Epithelial cell of proximal tubule (primary cell): ENCODE data around the gene CCDC195. TPM values are rescaled to one million over a fixed set of nuclear protein-coding genes. Genes with fewer than 3 reads are reported as not detected.

Experiments used
- DNase-seq: peaks from one replicate; pipeline ENCODE4 v3.0.0-alpha.2; 2011; ENCODE audit warnings: low read depth
- H3K4me3 ChIP-seq: 2 replicates; pipeline ENCODE4 v1.5.1; 2011; ENCODE audit warnings: low read depth, mild to moderate bottlenecking, low read length
- total RNA-seq: library from RNA; depleted of rRNA; stranded (reverse); fragments of >200 nt; gene quantifications from 2 replicates; pipeline ENCODE4 v1.2.3, GENCODE V29; 2015
- TF ChIP-seq, protein P1 (sequence below): conservative IDR thresholded peaks from 2 replicates; pipeline ENCODE4 v1.5.1; 2012; ENCODE audit warnings: low read depth, mild to moderate bottlenecking, low read length

CCDC195 gene
- total RNA-seq, result not detected in 2 replicates

DNA sequence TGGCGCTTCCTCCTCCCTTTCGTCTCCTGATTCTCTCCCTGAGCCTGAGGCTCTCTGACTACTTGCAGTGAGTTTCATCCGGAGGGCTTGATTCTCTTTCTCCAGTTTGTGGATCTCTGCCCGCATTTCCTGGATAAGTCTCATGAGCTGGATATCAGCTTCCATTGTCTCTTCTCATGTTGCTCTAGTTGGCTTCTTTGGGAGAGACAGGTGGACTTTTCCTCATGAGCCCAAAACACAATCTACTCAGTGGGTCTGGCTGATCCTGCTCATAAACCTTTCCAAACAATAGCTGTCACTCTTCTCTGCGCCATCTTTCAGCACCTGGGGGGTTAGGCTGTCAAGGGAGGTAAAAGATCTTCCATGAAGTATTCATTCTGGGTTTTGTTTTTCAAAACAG, at the start of gene CCDC195:
TSS of gene CCDC195 (minus strand) at position 165 of the 400 bp plus-strand sequence. CDS start at position 165, 0 bp downstream.
- no peak for DNase-seq
- TF ChIP-seq, protein P1, sequence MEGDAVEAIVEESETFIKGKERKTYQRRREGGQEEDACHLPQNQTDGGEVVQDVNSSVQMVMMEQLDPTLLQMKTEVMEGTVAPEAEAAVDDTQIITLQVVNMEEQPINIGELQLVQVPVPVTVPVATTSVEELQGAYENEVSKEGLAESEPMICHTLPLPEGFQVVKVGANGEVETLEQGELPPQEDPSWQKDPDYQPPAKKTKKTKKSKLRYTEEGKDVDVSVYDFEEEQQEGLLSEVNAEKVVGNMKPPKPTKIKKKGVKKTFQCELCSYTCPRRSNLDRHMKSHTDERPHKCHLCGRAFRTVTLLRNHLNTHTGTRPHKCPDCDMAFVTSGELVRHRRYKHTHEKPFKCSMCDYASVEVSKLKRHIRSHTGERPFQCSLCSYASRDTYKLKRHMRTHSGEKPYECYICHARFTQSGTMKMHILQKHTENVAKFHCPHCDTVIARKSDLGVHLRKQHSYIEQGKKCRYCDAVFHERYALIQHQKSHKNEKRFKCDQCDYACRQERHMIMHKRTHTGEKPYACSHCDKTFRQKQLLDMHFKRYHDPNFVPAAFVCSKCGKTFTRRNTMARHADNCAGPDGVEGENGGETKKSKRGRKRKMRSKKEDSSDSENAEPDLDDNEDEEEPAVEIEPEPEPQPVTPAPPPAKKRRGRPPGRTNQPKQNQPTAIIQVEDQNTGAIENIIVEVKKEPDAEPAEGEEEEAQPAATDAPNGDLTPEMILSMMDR, result no peak
- no peak within 1 kb of the TSS for H3K4me3 ChIP-seq

DNA sequence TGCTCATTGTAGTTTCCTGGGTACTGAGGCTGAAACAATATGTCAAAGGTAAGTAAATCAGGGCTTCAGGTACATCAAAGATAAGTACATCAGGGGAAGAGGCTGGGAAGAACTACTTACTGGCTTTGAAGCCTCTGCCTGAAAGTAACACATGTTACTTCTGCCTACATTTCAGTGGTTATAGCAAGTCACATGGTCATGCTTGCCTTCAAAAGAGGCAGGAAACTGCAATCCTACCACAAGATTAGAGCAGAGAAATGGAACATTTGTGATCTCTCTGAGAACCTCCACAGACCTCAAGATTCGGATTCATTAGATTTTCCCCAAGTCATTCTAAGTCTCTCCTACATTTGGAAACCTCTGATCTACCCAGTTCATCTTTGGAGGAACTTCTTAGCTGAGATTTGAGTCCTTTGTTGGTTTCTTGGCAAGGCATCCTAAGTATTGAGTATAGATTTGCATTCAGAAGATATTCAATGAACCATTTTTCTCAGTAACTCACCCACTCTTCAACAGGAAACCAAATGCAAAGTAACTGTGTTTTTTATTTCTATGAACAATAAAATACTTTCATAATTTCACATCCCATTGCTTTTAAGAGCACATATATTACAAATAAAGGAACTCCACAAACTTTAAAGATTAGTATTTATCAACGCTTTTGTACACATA, 48.5 kb upstream of the CCDC195 start:
- H3K4me3 ChIP-seq, result no peak overlapping the region
- no peak for DNase-seq
- TF ChIP-seq, protein P1, result no peak

GRCh38 chr2:224757934-224758548, 41.9 kb upstream of the CCDC195 start:
- DNase-seq, result no peak
- no peak overlapping the region for H3K4me3 ChIP-seq
- TF ChIP-seq, protein P1, result no peak

GRCh38 chr2:224753743-224754540, 37.8 kb upstream of the CCDC195 start:
- TF ChIP-seq, protein P1, result no peak
- no peak for DNase-seq
- no peak overlapping the region for H3K4me3 ChIP-seq

- DNase-seq, result no peak
Observed at GRCh38 chr2:224751996-224752698, 36.0 kb upstream of the CCDC195 start.

DNA sequence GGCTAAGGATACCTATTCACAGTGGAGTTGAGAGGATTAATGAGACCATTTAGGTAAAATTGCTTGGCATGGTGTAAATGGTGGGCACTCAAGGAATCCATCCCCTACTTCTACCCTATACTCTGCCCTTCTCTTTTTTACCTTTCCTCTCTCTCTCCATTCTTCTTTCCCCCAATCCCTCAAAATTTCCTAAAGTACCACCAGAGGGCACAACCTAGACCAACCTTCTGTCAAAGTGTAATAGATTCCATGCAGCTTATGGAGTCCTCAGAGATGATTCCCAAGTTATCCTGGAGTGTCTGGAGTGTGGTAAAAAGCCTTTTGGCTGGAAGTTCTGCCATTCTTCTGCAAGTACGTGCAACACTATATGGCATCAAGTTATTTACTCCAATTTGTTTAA, 33.0 kb upstream of the CCDC195 start:
- H3K4me3 ChIP-seq, result no peak overlapping the region
- no peak for DNase-seq
- TF ChIP-seq, protein P1, result peak; percentile 52

More at GRCh38 chr2:224751996-224752698, 36.0 kb upstream of the CCDC195 start:
- TF ChIP-seq, protein P1, result no peak
- H3K4me3 ChIP-seq, result no peak overlapping the region
